ENCODE data around the gene CORO2A. TPM values are rescaled to one million over a fixed set of nuclear protein-coding genes. Genes with fewer than 3 reads are reported as not detected.
A peak's percentile ranks its signal among the peaks of the same experiment; 100 is the strongest.
"Not testable (repeated sequence)": the region's sequence is repeated elsewhere in the genome, so short reads cannot be mapped to it uniquely, and the experiment has no call there.

CORO2A gene
- total and polyA plus RNA-seq, 5 donors = 0.09 to 0.43 (median 0.17) TPM

GRCh38 chr9:98094316-98094715 lies 98.1 kb downstream of the CORO2A start:
- Histone ChIP-seq H3K9me3 (ENCODE audit: control insufficient read depth, low read length) (no peaks in the 10 kb centered on the region), H3K27ac (ENCODE audit: low read length) (no peak overlapping the region), H3K4me3 (ENCODE audit: low read length) (no peak overlapping the region), H3K27me3 (ENCODE audit: control insufficient read depth, insufficient read depth) (no peaks in the 10 kb centered on the region), H3K4me1 (ENCODE audit: control insufficient read depth, insufficient read depth, low read length) (no peaks in the 10 kb centered on the region)
- WGBS = 78% methylated on average over 4 of the region's 4 CpGs
- intact Hi-C loops (cut with DNase I) = no loop called here
- DNase-seq (no peak), ATAC-seq (peak in 1 of 2 donors; percentile 40)

GRCh38 chr9:98092613-98092931 lies 99.9 kb downstream of the CORO2A start:
- no peak overlapping the region for H3K27ac ChIP-seq (ENCODE audit: low read length)
- ATAC-seq (no peak), DNase-seq (no peak)
- no peak overlapping the region for H3K4me3 ChIP-seq (ENCODE audit: low read length)
- H3K27me3 ChIP-seq (ENCODE audit: control insufficient read depth, insufficient read depth) = no peaks in the 10 kb centered on the region
- no peaks in the 10 kb centered on the region for H3K9me3 ChIP-seq (ENCODE audit: control insufficient read depth, low read length)
- intact Hi-C loops (cut with DNase I) = no loop called here
- peaks cover 2% of the 10 kb centered on the region for H3K4me1 ChIP-seq (ENCODE audit: control insufficient read depth, insufficient read depth, low read length)
- 70% methylated on average over 11 of the region's 11 CpGs for WGBS

GRCh38 chr9:98091735-98092612 lies 100.5 kb downstream of the CORO2A start:
- intact Hi-C loops (cut with DNase I) = no loop called here
- H3K27me3 ChIP-seq (ENCODE audit: control insufficient read depth, insufficient read depth) = no peaks in the 10 kb centered on the region
- H3K4me1 ChIP-seq (ENCODE audit: control insufficient read depth, insufficient read depth, low read length) = peaks cover 2% of the 10 kb centered on the region
- H3K27ac ChIP-seq (ENCODE audit: low read length) = no peak overlapping the region
- H3K9me3 ChIP-seq (ENCODE audit: control insufficient read depth, low read length) = no peaks in the 10 kb centered on the region
- WGBS = 48% methylated on average over 17 of the region's 17 CpGs
- no peak overlapping the region for H3K4me3 ChIP-seq (ENCODE audit: low read length)
- no peak for ATAC-seq
- DNase-seq = no peak

- H3K27me3 ChIP-seq (ENCODE audit: control insufficient read depth, insufficient read depth); ATAC-seq; intact Hi-C loops (cut with DNase I); H3K4me1 ChIP-seq (ENCODE audit: control insufficient read depth, insufficient read depth, low read length); H3K4me3 ChIP-seq (ENCODE audit: low read length); H3K27ac ChIP-seq (ENCODE audit: low read length); H3K9me3 ChIP-seq (ENCODE audit: control insufficient read depth, low read length); DNase-seq: not testable (repeated sequence)
- 76% methylated on average over 3 of the region's 3 CpGs for WGBS
Measured at GRCh38 chr9:98090674-98091073, 101.8 kb downstream of the CORO2A start.

GRCh38 chr9:98087420-98088354 lies 104.8 kb downstream of the CORO2A start:
- ATAC-seq (peak; percentile 80 to 88), DNase-seq (peak; percentile 49 to 75 (median 73))
- Histone ChIP-seq H3K4me3 (ENCODE audit: low read length) (peak overlapping the region; percentile 2), H3K27ac (ENCODE audit: low read length) (no peak overlapping the region), H3K4me1 (ENCODE audit: control insufficient read depth, insufficient read depth, low read length) (peaks cover 2% of the 10 kb centered on the region), H3K27me3 (ENCODE audit: control insufficient read depth, insufficient read depth) (no peaks in the 10 kb centered on the region), H3K9me3 (ENCODE audit: control insufficient read depth, low read length) (no peaks in the 10 kb centered on the region)
- intact Hi-C loops (cut with DNase I) = no loop called here
- 18% methylated on average over 92 of the region's 92 CpGs for WGBS

- WGBS = 98% methylated on average over 4 of the region's 4 CpGs
- ATAC-seq = no peak
- H3K4me1 ChIP-seq (ENCODE audit: control insufficient read depth, insufficient read depth, low read length) = peaks cover 2% of the 10 kb centered on the region
- no peak for DNase-seq
- H3K27ac ChIP-seq (ENCODE audit: low read length) = no peak overlapping the region
- H3K4me3 ChIP-seq (ENCODE audit: low read length) = no peak overlapping the region
- no peaks in the 10 kb centered on the region for H3K9me3 ChIP-seq (ENCODE audit: control insufficient read depth, low read length)
- intact Hi-C loops (cut with DNase I) = no loop called here
- H3K27me3 ChIP-seq (ENCODE audit: control insufficient read depth, insufficient read depth) = no peaks in the 10 kb centered on the region
Measured at GRCh38 chr9:98086461-98086860, 106.0 kb downstream of the CORO2A start.

GRCh38 chr9:98085944-98086343 lies 106.5 kb downstream of the CORO2A start:
- Histone ChIP-seq H3K27ac (ENCODE audit: low read length) (no peak overlapping the region), H3K9me3 (ENCODE audit: control insufficient read depth, low read length) (no peaks in the 10 kb centered on the region), H3K4me3 (ENCODE audit: low read length) (no peak overlapping the region), H3K27me3 (ENCODE audit: control insufficient read depth, insufficient read depth) (no peaks in the 10 kb centered on the region), H3K4me1 (ENCODE audit: control insufficient read depth, insufficient read depth, low read length) (peaks cover 2% of the 10 kb centered on the region)
- DNase-seq (no peak), ATAC-seq (no peak)
- 79% methylated on average over 7 of the region's 7 CpGs for WGBS
- intact Hi-C loops (cut with DNase I) = no loop called here

- intact Hi-C loops (cut with DNase I) = no loop called here
- no peak overlapping the region for H3K27ac ChIP-seq (ENCODE audit: low read length)
- H3K9me3 ChIP-seq (ENCODE audit: control insufficient read depth, low read length) = no peaks in the 10 kb centered on the region
- H3K27me3 ChIP-seq (ENCODE audit: control insufficient read depth, insufficient read depth) = no peaks in the 10 kb centered on the region
- H3K4me3 ChIP-seq (ENCODE audit: low read length) = no peak overlapping the region
- peaks cover 2% of the 10 kb centered on the region for H3K4me1 ChIP-seq (ENCODE audit: control insufficient read depth, insufficient read depth, low read length)
- ATAC-seq = no peak
- WGBS = 90% methylated on average over 4 of the region's 4 CpGs
- DNase-seq = no peak
Measured at GRCh38 chr9:98085058-98085457, 107.4 kb downstream of the CORO2A start.

- intact Hi-C loops (cut with DNase I) = no loop called here
- 59% methylated on average over 3 of the region's 3 CpGs for WGBS
- H3K4me1 ChIP-seq (ENCODE audit: control insufficient read depth, insufficient read depth, low read length) = peaks cover 2% of the 10 kb centered on the region
- H3K4me3 ChIP-seq (ENCODE audit: low read length) = no peak overlapping the region
- no peaks in the 10 kb centered on the region for H3K9me3 ChIP-seq (ENCODE audit: control insufficient read depth, low read length)
- no peaks in the 10 kb centered on the region for H3K27me3 ChIP-seq (ENCODE audit: control insufficient read depth, insufficient read depth)
- H3K27ac ChIP-seq (ENCODE audit: low read length) = no peak overlapping the region
- ATAC-seq (no peak), DNase-seq (no peak)
Measured at GRCh38 chr9:98084396-98084795, 108.0 kb downstream of the CORO2A start.

GRCh38 chr9:98083566-98084183 lies 108.8 kb downstream of the CORO2A start:
- 94% methylated on average over 7 of the region's 7 CpGs for WGBS
- no peak overlapping the region for H3K4me3 ChIP-seq (ENCODE audit: low read length)
- no peak overlapping the region for H3K27ac ChIP-seq (ENCODE audit: low read length)
- no peaks in the 10 kb centered on the region for H3K9me3 ChIP-seq (ENCODE audit: control insufficient read depth, low read length)
- DNase-seq = no peak
- no peak for ATAC-seq
- intact Hi-C loops (cut with DNase I) = no loop called here
- H3K4me1 ChIP-seq (ENCODE audit: control insufficient read depth, insufficient read depth, low read length) = peaks cover 2% of the 10 kb centered on the region
- no peaks in the 10 kb centered on the region for H3K27me3 ChIP-seq (ENCODE audit: control insufficient read depth, insufficient read depth)

- Histone ChIP-seq H3K27me3 (ENCODE audit: control insufficient read depth, insufficient read depth) (no peaks in the 10 kb centered on the region), H3K4me1 (ENCODE audit: control insufficient read depth, insufficient read depth, low read length) (peaks cover 2% of the 10 kb centered on the region), H3K27ac (ENCODE audit: low read length) (no peak overlapping the region), H3K4me3 (ENCODE audit: low read length) (no peak overlapping the region), H3K9me3 (ENCODE audit: control insufficient read depth, low read length) (no peaks in the 10 kb centered on the region)
- WGBS = 95% methylated on average over 2 of the region's 2 CpGs
- DNase-seq (no peak), ATAC-seq (peak in 1 of 2 donors; percentile 38)
- intact Hi-C loops (cut with DNase I) = no loop called here
Measured at GRCh38 chr9:98083061-98083501, 109.4 kb downstream of the CORO2A start.

All from right cardiac atrium (tissue), 5 donors.